ENCODE measurements around the gene SF3B3. TPM values are rescaled to one million over a fixed set of nuclear protein-coding genes. Genes with fewer than 3 reads are reported as not detected.

The SF3B3 gene
- total and polyA plus RNA-seq, 5 experiments from 2014 or later = 85.9 to 277 (median 120) TPM

DNA sequence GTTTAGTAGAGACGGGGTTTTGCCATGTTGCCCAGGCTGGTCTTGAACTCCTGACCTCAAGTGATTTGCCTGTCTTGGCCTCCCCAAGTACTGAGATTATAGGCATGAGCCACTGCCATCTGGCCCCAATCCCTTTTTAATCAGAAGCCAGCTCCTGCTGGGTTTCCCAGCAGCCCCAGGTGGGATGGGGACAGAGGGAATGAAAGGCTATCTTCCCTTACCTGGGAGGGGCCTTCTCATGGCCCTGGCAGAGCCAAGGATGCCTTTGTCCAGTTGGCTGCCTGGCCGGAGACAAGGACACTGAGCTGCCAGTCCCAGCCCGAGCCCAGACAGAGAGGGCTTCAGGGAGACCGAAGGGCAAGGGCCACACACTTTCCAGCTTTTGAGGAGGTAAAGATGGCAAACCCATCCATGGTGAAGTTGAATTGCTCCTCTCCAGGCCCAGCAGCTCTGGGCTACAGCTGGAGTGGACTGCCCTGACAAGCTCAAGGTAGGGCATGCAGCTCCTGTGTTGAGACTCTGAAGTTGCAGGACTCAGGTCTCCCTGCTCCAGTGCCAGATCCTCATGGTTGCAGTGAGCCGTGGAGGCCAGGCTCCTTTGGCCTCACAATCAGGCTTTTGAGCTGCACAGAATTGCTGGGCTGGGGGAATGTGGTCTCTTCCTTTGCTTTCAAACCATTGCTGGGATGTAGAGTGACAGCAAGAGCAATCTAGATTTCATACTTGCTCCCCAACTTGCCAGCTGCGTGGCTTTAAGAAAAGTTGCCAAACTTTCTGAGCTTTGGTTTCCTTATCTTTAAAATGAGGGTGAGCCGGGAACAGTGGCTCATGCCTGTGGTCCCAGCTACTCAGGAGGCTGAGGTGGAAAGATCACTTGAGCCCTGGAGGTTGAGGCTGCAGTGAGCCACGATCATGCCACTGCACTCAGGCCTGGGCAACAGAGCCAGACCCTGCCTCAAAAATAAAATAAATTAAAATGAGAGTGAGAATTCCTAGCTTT, 78.3 kb downstream of the SF3B3 start:
- peaks cover 0 to 14% (median 5%) of the 10 kb centered on the region in 5 donors for H3K27me3 Mint-ChIP-seq
- no peak for ATAC-seq
- POLR2A ChIA-PET = no interaction called here
- no peak for DNase-seq
- no peak overlapping the region for H3K4me3 Mint-ChIP-seq
- H3K36me3 Mint-ChIP-seq = no peaks in the 10 kb centered on the region
- H3K4me1 Mint-ChIP-seq = no peaks in the 10 kb centered on the region
- H3K27ac Mint-ChIP-seq = peak overlapping the region in 1 of 10 donors; percentile 22
- no peaks in the 10 kb centered on the region for H3K9me3 Mint-ChIP-seq

DNA sequence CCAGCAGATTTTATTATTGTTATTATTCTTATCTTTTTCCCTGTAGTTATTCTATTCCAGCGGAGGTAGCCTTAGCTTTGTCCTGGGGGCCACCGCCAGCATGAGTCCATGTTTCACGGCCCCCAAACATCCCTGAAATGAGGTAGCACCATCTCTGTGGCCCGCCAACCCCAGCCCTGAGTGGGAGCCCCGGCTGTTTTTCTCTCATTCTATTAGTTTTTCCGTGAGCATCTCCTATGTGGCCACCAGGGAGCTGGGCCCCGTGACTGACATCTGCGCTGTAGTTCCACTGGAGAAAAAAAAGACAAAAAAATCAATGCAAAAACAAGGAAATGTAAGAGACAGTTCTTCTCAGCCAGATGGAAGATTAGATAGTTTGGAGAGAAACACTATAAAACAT, 79.2 kb downstream of the SF3B3 start:
- H3K4me1 Mint-ChIP-seq = no peaks in the 10 kb centered on the region
- H3K4me3 Mint-ChIP-seq = no peak overlapping the region
- H3K27me3 Mint-ChIP-seq = peaks cover 0 to 14% (median 5%) of the 10 kb centered on the region in 5 donors
- no peaks in the 10 kb centered on the region for H3K9me3 Mint-ChIP-seq
- H3K27ac Mint-ChIP-seq = no peak overlapping the region
- ATAC-seq (no peak), DNase-seq (no peak)
- POLR2A ChIA-PET = interaction anchor here (0.7 kb wide), 1 partner anchor 41 kb away, joined by 3 read pairs; no protein-coding TSS in a partner anchor
- no peaks in the 10 kb centered on the region for H3K36me3 Mint-ChIP-seq

- Mint-ChIP-seq H3K9me3 (no peaks in the 10 kb centered on the region), H3K4me3 (no peak overlapping the region), H3K27ac (peak overlapping the region in 2 of 10 donors; percentile 20 to 24), H3K27me3 (peaks cover 0 to 14% (median 5%) of the 10 kb centered on the region in 5 donors), H3K36me3 (peaks cover 0 to 1% (median 0%) of the 10 kb centered on the region in 3 donors), H3K4me1 (no peaks in the 10 kb centered on the region)
- POLR2A ChIA-PET = no interaction called here
- ATAC-seq (no peak), DNase-seq (no peak)
Measured at GRCh38 chr16:70604407-70605282, 81.0 kb downstream of the SF3B3 start.

- H3K36me3 Mint-ChIP-seq = peaks cover 0 to 1% (median 0%) of the 10 kb centered on the region in 3 donors
- H3K27ac Mint-ChIP-seq = no peak overlapping the region
- DNase-seq (no peak), ATAC-seq (no peak)
- H3K4me3 Mint-ChIP-seq = no peak overlapping the region
- H3K27me3 Mint-ChIP-seq = peaks cover 0 to 9% (median 5%) of the 10 kb centered on the region in 5 donors
- POLR2A ChIA-PET = no interaction called here
- no peaks in the 10 kb centered on the region for H3K4me1 Mint-ChIP-seq
- H3K9me3 Mint-ChIP-seq = no peaks in the 10 kb centered on the region
Measured at GRCh38 chr16:70605283-70605657, 81.7 kb downstream of the SF3B3 start.

GRCh38 chr16:70608521-70608920, 84.9 kb downstream of the SF3B3 start:
- Mint-ChIP-seq H3K36me3 (peaks cover 0 to 1% (median 0%) of the 10 kb centered on the region in 3 donors), H3K4me1 (no peaks in the 10 kb centered on the region), H3K4me3 (no peak overlapping the region), H3K9me3 (no peaks in the 10 kb centered on the region), H3K27ac (no peak overlapping the region), H3K27me3 (no peaks in the 10 kb centered on the region)
- ATAC-seq = no peak
- no peak for DNase-seq
- POLR2A ChIA-PET = no interaction called here

GRCh38 chr16:70610273-70611223, 86.9 kb downstream of the SF3B3 start:
- Mint-ChIP-seq H3K9me3 (no peaks in the 10 kb centered on the region), H3K27ac (no peak overlapping the region), H3K4me1 (no peaks in the 10 kb centered on the region), H3K27me3 (no peaks in the 10 kb centered on the region), H3K4me3 (no peak overlapping the region), H3K36me3 (peaks cover 0 to 1% (median 0%) of the 10 kb centered on the region in 3 donors)
- ATAC-seq = no peak
- no peak for DNase-seq
- POLR2A ChIA-PET = no interaction called here

GRCh38 chr16:70611224-70611598, 87.6 kb downstream of the SF3B3 start:
- Mint-ChIP-seq H3K27me3 (no peaks in the 10 kb centered on the region), H3K27ac (no peak overlapping the region), H3K36me3 (peaks cover 0 to 1% (median 0%) of the 10 kb centered on the region in 3 donors), H3K4me3 (no peak overlapping the region), H3K9me3 (no peaks in the 10 kb centered on the region), H3K4me1 (no peaks in the 10 kb centered on the region)
- no peak for DNase-seq
- no peak for ATAC-seq
- POLR2A ChIA-PET = no interaction called here

DNA sequence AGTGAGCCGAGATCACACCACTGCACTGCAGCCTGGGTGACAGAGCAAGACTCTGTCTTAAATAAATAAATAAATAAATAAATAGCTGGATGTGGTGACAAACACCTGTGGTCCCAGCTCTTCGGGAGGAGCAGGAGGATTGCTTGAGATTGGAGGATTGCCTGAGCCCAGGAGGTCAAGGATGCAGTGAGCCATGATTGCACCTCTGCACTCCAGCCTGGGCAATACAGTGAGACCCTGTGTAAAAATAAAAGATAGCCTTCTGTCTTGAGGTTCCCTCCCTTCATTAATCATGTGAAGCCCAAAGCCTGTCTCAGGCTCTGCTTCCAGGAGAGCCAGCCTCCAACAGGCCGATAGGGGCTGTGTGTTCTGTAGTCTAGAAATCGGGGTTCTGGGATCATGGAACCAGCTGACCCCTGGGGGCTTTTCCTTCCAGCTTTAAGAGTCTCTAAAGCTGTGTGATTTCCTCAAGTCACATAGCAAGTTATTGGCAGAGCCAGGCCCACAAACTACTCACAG, 88.2 kb downstream of the SF3B3 start:
- DNase-seq (no peak), ATAC-seq (no peak)
- Mint-ChIP-seq H3K4me1 (no peaks in the 10 kb centered on the region), H3K9me3 (no peaks in the 10 kb centered on the region), H3K36me3 (peaks cover 0 to 1% (median 0%) of the 10 kb centered on the region in 3 donors), H3K27ac (no peak overlapping the region), H3K4me3 (no peak overlapping the region), H3K27me3 (no peaks in the 10 kb centered on the region)
- POLR2A ChIA-PET = no interaction called here

DNA sequence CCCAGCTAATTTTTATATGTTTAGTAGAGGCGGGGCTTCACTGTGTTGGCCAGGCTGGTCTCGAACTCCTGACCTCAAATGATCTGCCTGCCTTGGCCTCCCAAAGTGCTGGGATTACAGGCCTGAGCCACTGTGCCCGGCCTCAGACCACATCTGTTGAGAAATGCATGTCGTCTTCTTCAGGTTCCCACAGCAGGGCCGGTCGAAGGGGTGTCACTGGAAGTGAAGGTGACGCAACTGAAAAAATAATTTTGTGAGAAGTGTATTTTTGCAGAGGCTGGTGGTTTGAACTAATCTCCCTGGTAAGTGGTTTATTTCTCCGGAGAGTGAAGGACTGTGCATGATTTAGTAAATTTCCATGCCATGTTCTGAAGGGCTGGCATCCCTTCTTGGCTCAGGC, 89.3 kb downstream of the SF3B3 start:
- H3K9me3 Mint-ChIP-seq = no peaks in the 10 kb centered on the region
- ATAC-seq (no peak), DNase-seq (no peak)
- POLR2A ChIA-PET = no interaction called here
- H3K4me1 Mint-ChIP-seq = no peaks in the 10 kb centered on the region
- H3K36me3 Mint-ChIP-seq = peaks cover 0 to 1% (median 0%) of the 10 kb centered on the region in 3 donors
- H3K27ac Mint-ChIP-seq = peak overlapping the region in 2 of 10 donors; percentile 48 to 58
- no peak overlapping the region for H3K4me3 Mint-ChIP-seq
- no peaks in the 10 kb centered on the region for H3K27me3 Mint-ChIP-seq

DNA sequence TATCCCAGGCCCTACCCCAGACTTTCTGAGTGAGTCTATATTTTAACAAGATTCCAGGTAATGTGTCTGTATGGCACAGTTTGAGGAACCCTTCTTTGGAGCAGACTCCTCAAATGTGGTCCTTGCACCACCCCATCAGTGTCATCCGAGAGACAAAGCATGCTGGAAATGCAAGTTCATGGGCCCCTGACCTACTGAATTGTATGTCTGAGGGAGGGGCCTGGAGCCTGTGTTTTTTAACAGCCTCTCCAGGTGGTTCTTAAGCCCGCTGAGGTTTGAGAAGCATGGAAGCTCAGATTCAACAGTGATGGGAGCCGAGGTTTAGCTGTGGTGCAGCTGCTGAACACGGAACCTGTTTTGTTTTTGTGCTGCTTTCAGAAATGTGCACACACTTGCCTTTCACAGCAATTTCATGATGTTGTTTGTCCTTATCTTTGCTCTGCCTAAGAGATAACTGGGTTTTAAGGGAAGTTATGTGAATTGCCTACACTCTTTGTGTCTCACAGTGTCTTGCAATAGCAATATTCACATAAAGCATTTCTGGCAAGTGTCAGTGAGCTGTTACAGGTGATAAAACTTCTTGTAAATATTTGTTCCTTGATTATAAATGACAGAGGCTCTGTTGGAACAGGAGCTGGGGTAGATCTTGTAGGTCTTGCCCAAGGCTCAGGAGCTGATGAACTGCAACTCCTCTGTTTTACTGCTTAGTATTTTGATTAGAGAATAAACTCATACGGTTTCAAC, 90.8 kb downstream of the SF3B3 start:
- Mint-ChIP-seq H3K4me3 (no peak overlapping the region), H3K9me3 (no peaks in the 10 kb centered on the region), H3K36me3 (no peaks in the 10 kb centered on the region), H3K4me1 (no peaks in the 10 kb centered on the region), H3K27ac (no peak overlapping the region), H3K27me3 (peaks cover 0 to 8% (median 0%) of the 10 kb centered on the region in 5 donors)
- DNase-seq (no peak), ATAC-seq (no peak)
- POLR2A ChIA-PET = no interaction called here

GRCh38 chr16:70615945-70616344, 92.3 kb downstream of the SF3B3 start:
- no peaks in the 10 kb centered on the region for H3K36me3 Mint-ChIP-seq
- no peak overlapping the region for H3K27ac Mint-ChIP-seq
- POLR2A ChIA-PET = no interaction called here
- ATAC-seq = no peak
- no peak overlapping the region for H3K4me3 Mint-ChIP-seq
- DNase-seq = no peak
- H3K27me3 Mint-ChIP-seq = peaks cover 0 to 13% (median 0%) of the 10 kb centered on the region in 5 donors
- H3K4me1 Mint-ChIP-seq = no peaks in the 10 kb centered on the region
- no peaks in the 10 kb centered on the region for H3K9me3 Mint-ChIP-seq

Data from naive thymus-derived CD8-positive, alpha-beta T cell (primary cell).